ENCODE results near the gene ZDBF2.
"Not testable (repeated sequence)": the region's sequence is repeated elsewhere in the genome, so short reads cannot be mapped to it uniquely, and the experiment has no call there.

Gene ZDBF2

GRCh38 chr2:206274434-206275311 is at the start of gene ZDBF2:
Gene ZDBF2, plus strand, starts transcription at chr2:206274663. Its CDS starts 7,187 bp downstream, at chr2:206281850.
- DNase-seq (ENCODE audit: low spot score) = no peak

- no peak for DNase-seq (ENCODE audit: low spot score)
These were observed 48.8 kb upstream of the ZDBF2 start for GRCh38 chr2:206225435-206226232.

GRCh38 chr2:206228636-206229035 is 45.8 kb upstream of the ZDBF2 start:
- not testable (repeated sequence) for DNase-seq (ENCODE audit: low spot score)

- DNase-seq (ENCODE audit: low spot score) = no peak
These were observed 44.8 kb upstream of the ZDBF2 start for GRCh38 chr2:206229642-206230041.

GRCh38 chr2:206230060-206230762 is 44.3 kb upstream of the ZDBF2 start:
- no peak for DNase-seq (ENCODE audit: low spot score)

- no peak for DNase-seq (ENCODE audit: low spot score)
These were observed 42.7 kb upstream of the ZDBF2 start for GRCh38 chr2:206231669-206232286.

GRCh38 chr2:206232287-206233035 is 42.0 kb upstream of the ZDBF2 start:
- DNase-seq (ENCODE audit: low spot score) = no peak

- DNase-seq (ENCODE audit: low spot score) = no peak
These were observed 35.3 kb upstream of the ZDBF2 start for GRCh38 chr2:206239157-206239556.

- no peak for DNase-seq (ENCODE audit: low spot score)
These were observed 34.1 kb upstream of the ZDBF2 start for GRCh38 chr2:206240327-206240726.

- DNase-seq (ENCODE audit: low spot score) = no peak
These were observed 32.7 kb upstream of the ZDBF2 start for GRCh38 chr2:206241736-206242135.

GRCh38 chr2:206245265-206245672 is 29.2 kb upstream of the ZDBF2 start:
- DNase-seq (ENCODE audit: low spot score) = no peak

- DNase-seq (ENCODE audit: low spot score) = no peak
These were observed 24.2 kb upstream of the ZDBF2 start for GRCh38 chr2:206250041-206250897.

GRCh38 chr2:206253125-206253776 is 21.2 kb upstream of the ZDBF2 start:
- DNase-seq (ENCODE audit: low spot score) = no peak

- DNase-seq (ENCODE audit: low spot score) = no peak
These were observed 20.7 kb upstream of the ZDBF2 start for GRCh38 chr2:206253777-206254166.

GRCh38 chr2:206255003-206255402 is 19.5 kb upstream of the ZDBF2 start:
- DNase-seq (ENCODE audit: low spot score) = no peak

- no peak for DNase-seq (ENCODE audit: low spot score)
These were observed 17.7 kb upstream of the ZDBF2 start for GRCh38 chr2:206256706-206257205.

GRCh38 chr2:206257350-206257749 is 17.1 kb upstream of the ZDBF2 start:
- no peak for DNase-seq (ENCODE audit: low spot score)

- DNase-seq (ENCODE audit: low spot score) = no peak
These were observed 16.6 kb upstream of the ZDBF2 start for GRCh38 chr2:206257861-206258260.

GRCh38 chr2:206258615-206259014 is 15.8 kb upstream of the ZDBF2 start:
- DNase-seq (ENCODE audit: low spot score) = not testable (repeated sequence)

All from hematopoietic multipotent progenitor cell treated with erythropoietin and hydrocortisone succinate and interleukin-3 and kit ligand, for 17 days (in vitro differentiated cells).